HG02885 (cell line): ENCODE measurements around the gene TTC12.

Experiments
- ATAC-seq: cut with Tn5 transposase; IDR thresholded peaks from one replicate; pipeline ENCODE4 v1.9.1; 2021; ENCODE audit warnings: mild to moderate bottlenecking; ENCODE audit not compliant: unreplicated experiment, poor library complexity

The TTC12 gene

GRCh38 chr11:113319085-113319484 lies 4.7 kb downstream of the TTC12 start:
- ATAC-seq: no peak

- ATAC-seq: no peak
Measured at GRCh38 chr11:113322158-113322557, 7.8 kb downstream of the TTC12 start.

GRCh38 chr11:113324250-113324649 lies 9.9 kb downstream of the TTC12 start:
- ATAC-seq: no peak

GRCh38 chr11:113329725-113330124 lies 15.3 kb downstream of the TTC12 start:
- no peak for ATAC-seq

- ATAC-seq: no peak
Measured at GRCh38 chr11:113331441-113331840, 17.1 kb downstream of the TTC12 start.

GRCh38 chr11:113332023-113332422 lies 17.6 kb downstream of the TTC12 start:
- no peak for ATAC-seq

DNA sequence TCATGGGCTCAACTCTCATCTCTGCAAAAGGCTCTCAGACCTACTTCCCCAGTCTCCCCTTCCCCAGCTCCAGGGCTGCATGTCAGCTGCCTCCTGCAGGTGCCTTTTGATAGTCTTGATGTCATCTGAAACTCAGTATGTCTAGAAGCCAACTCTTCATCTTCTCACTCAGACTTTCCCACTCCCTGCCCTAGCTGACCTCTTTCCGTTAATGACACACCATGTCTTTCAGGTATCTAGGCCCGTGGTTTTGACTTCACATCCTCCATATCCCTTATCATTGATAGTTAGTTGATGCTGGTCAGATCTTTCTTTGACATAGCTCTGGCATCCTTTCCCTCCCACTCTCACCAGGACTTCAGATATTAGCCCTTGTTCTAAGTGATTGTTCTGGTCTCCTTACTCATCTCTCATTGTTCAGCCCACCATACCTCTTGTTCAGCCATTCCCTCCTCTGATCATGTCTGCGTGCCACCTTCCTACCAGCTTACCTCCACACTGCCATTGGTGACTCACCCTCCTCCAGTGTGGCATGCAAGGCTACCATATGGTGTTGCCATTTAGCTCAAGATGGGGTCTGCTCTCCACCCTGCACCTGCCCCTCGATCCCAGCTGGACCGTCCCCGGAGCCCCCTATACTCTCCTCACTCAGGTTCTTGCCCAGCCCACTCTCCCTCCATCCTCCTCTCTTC lies 18.4 kb downstream of the TTC12 start:
- ATAC-seq: no peak

- ATAC-seq: peak; percentile 56
Measured at GRCh38 chr11:113334183-113334582, 19.8 kb downstream of the TTC12 start.

DNA sequence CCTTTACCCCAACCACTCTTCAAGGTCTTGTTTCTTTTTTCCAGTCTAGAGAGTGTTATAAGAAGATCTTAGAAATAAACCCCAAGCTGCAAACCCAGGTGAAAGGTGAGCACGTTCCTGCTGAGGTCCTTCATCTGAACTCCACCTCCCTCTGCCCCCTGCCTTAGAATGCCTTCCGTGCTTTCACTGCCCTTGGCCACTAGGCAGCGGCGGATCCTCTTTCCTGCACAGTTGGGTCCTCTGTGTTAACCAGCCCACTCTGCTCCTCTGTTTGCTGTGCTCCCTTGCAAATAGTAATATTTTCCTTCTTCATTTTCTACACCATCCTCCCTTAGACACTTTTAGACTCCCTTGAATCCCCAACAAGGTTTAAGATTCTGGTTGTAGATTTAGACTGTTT lies 24.3 kb downstream of the TTC12 start:
- no peak for ATAC-seq

DNA sequence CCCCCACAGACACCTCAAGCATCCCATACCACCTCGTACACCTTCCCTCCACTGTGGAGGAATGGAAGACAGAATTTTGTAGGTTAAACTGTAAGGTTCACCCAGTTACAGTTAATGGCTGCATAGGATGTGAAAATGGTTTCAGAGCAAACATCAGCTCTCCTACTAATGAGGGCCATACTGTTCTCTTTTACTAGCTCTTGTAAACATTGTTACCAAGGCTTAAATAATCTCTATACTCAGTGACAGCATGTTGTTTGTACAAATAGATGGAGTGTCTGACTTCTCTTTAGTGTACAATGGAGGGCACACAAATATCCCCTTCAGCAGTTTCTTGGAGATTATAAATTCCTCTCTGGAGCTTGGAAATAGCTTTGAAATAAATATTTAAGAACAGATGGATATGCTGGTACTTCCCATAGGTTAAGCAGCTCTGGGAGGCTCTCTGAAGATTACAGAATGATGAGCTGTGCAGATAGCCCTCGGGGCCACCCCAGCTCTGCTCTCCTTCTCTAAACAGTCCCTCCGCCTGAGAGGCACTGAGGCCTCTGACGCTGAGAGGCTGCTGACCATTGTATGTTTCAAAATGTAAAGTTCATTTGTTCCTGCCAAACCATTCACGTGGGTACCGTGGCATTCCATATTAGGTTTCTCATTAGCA lies 25.7 kb downstream of the TTC12 start:
- ATAC-seq: no peak

- no peak for ATAC-seq
Measured at GRCh38 chr11:113341388-113342165, 27.2 kb downstream of the TTC12 start.

DNA sequence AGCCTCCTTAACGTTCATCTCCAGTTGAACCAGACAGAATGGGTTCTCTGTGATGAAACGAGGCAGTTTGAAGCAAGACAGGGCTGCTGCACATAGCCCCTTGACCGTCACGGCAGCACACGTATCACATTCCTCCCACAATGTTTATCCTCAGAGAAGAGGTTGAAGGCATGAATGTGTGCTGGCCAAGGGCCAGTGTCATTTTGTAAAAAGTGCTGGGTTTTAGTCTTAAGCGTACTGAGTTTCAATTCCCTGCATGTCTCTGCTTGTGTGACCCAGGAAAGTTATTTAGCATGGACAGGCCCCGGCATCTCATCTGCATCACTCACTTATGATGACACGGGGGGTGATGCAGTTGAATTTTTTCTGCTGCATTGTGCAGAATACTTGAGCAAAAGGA lies 31.6 kb downstream of the TTC12 start:
- no peak for ATAC-seq

DNA sequence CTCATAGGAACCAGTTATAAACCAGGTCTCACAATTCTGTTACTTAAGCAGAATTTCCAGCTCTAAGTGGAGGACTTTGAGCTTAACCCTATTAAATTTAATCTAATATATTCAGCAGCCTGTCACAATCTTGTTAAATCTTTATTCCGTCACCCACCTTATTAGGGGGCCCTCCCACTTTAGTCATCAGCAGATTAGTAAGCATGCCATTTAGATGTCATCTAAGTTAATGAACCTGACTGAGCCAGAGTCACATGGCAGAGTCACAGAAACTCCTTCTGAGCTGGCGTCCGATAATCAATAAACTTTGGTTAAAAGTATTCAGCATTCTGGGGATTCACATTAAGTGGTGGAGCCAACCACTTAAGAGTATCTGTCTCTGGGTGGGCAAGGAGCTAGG lies 35.1 kb downstream of the TTC12 start:
- ATAC-seq: no peak

DNA sequence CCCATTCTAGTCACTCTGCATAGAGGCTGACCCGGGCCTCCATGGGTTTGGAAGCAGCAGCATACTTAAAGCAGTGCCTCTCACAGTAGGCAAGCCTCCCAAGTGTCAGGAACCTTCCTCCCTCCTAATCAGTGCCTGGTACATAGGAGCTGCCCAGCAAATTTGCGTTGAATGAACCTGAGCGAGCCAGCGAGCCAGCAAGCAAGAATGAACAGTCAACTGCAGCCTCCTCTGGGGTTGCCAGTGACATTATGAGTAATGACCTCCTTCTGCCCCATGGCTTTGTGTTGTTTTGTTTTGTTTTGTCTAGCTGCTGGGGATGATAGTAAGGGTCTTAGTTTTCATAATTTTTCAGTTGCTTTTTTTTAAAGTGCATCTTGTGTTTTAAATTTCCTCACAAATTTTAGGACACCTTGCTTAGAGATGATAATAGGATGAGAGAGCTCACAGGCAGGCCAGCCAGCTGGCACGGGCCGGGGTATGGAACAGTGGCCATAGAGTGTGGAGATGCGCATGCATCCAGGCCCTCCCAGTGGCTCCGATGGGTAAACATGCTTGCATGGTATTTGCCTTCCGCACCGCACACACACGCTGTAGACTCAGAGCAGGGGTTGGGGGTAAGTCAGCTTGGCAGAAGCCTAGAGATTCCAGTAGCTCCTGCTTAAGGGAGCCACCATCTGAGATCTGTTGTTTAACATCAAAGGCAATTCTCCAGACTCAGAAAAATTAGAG lies 36.1 kb downstream of the TTC12 start:
- no peak for ATAC-seq

DNA sequence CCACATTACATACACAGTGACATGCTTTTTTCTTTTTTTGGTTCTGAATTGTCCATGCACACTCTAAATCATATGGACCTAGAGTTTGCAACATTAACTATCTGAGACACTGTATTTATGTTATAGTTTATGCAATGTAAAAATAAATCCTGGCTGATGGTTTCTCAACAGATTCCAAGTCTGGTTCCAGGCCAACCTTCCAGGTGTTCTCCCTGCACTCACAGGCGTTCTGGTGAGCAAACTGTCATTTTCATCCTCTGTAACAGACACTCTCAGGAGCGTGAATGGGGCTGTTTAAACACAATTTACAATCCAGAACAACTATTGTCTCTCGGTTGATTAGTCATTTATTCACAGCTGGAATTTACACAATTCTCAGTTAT lies 36.7 kb downstream of the TTC12 start:
- ATAC-seq: no peak

GRCh38 chr11:113351480-113351879 lies 37.1 kb downstream of the TTC12 start:
- no peak for ATAC-seq

- ATAC-seq: no peak
Measured at GRCh38 chr11:113356203-113356602, 41.8 kb downstream of the TTC12 start.

DNA sequence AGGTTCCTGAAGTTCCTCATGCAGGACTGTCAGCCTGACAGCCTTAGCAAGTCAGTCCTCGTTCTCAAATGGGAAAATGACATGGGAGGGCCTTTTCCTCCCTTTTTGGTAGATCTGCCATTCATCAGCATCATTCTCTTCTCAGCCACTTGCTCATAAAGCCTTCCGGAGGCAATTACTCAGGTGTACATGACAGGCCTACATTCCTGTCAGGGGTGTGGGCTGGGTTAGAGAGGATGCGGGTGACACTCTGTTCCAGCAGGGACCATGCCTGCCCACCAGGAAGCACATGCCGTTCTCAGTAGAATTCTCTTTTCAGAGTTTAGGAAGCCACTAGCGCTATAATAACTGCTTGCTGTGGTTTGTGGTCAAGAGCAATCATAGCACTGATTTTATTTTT lies 49.0 kb downstream of the TTC12 start:
- no peak for ATAC-seq

DNA sequence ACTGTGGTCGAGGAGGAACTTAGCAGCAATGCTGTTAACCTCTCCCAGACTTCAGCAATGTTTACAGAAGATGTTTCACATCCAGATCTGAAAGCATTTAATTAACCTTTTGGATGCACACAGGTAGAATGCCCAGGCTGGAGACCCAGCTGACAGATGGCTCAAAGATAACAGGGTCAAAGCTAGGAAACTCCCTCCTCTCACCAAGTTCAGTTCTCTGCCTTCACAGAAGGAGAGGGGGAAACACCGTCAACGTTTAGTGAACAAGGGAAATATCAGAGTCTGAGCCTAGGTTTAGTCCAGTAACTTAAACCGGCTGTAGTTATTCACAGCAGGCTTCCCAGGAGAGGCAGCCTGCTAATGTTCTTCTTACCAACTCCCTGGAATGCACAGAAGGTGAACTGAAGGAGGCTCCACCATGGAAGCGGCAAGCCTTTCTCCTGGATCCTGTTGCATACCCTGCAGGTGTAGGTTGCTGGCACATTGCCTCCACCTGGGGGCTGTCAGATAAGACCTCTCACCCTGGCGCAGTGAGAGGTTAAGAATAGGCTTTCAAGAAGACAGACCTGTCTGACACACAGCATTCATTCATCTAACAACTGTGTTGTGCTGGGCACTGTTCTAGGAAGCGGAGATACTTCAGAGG lies 49.7 kb downstream of the TTC12 start:
- ATAC-seq: no peak

- no peak for ATAC-seq
Measured at GRCh38 chr11:113365895-113366294, 51.5 kb downstream of the TTC12 start.
